WTC11 (cell line): Measurements from ENCODE around the gene CEACAM4.

ENCODE experiments used
- ATF1 ChIP-seq: sonication (generic); formaldehyde crosslinking; IDR thresholded peaks from 2 replicates; pipeline ENCODE4 v1.8.1; 2023; ENCODE audit warnings: mild to moderate bottlenecking, moderate library complexity, missing genetic modification reagents
- CBFB ChIP-seq: sonication (generic); formaldehyde crosslinking; IDR thresholded peaks from 2 replicates; pipeline ENCODE4 v1.8.1; 2022; ENCODE audit warnings: mild to moderate bottlenecking, low read depth, missing genetic modification reagents
- ELF4 ChIP-seq: sonication (generic); formaldehyde crosslinking; IDR thresholded peaks from 2 replicates; pipeline ENCODE4 v1.8.1; 2022; ENCODE audit warnings: low read depth, mild to moderate bottlenecking, moderate library complexity, missing genetic modification reagents
- FOXJ3 ChIP-seq: sonication (generic); formaldehyde crosslinking; IDR thresholded peaks from 2 replicates; pipeline ENCODE4 v1.9.0; 2021; ENCODE audit warnings: missing genetic modification reagents, mild to moderate bottlenecking, borderline replicate concordance
- NR3C1 ChIP-seq: sonication (generic); formaldehyde crosslinking; conservative IDR thresholded peaks from 2 replicates; pipeline ENCODE4 v1.8.1; 2023; ENCODE audit warnings: low read depth, mild to moderate bottlenecking, missing genetic modification reagents
- RELA ChIP-seq: sonication (generic); formaldehyde crosslinking; IDR thresholded peaks from 2 replicates; pipeline ENCODE4 v1.8.1; 2022; ENCODE audit warnings: missing genetic modification reagents, mild to moderate bottlenecking, borderline replicate concordance
- TCF7 ChIP-seq: sonication (generic); formaldehyde crosslinking; IDR thresholded peaks from 2 replicates; pipeline ENCODE4 v1.8.0; 2022; ENCODE audit warnings: mild to moderate bottlenecking, low read depth, missing genetic modification reagents, moderate library complexity
- TEAD4 ChIP-seq: sonication (generic); formaldehyde crosslinking; IDR thresholded peaks from 2 replicates; pipeline ENCODE4 v1.8.0; 2022; ENCODE audit warnings: mild to moderate bottlenecking, missing genetic modification reagents
- TP53 ChIP-seq: sonication (generic); formaldehyde crosslinking; IDR thresholded peaks from 2 replicates; pipeline ENCODE4 v1.8.1; 2023; ENCODE audit warnings: mild to moderate bottlenecking, missing genetic modification reagents
- TF ChIP-seq, protein P1 (sequence below): sonication (generic); formaldehyde crosslinking; IDR thresholded peaks from 2 replicates; pipeline ENCODE4 v1.8.0; 2023; ENCODE audit warnings: missing genetic modification reagents
- TF ChIP-seq, protein P2 (sequence below): fragments of 200-600 bp; IDR thresholded peaks from 2 replicates; pipeline ENCODE4 v1.8.0; 2022; ENCODE audit warnings: antibody characterized with exemption
- TF ChIP-seq, protein P3 (sequence below): sonication (generic); formaldehyde crosslinking; IDR thresholded peaks from 2 replicates; pipeline ENCODE4 v1.8.0; 2022; ENCODE audit warnings: mild to moderate bottlenecking, missing genetic modification reagents
- TF ChIP-seq, protein P4 (sequence below): sonication (generic); formaldehyde crosslinking; conservative IDR thresholded peaks from 2 replicates; pipeline ENCODE4 v1.8.1; 2022; ENCODE audit warnings: mild to moderate bottlenecking, missing genetic modification reagents
- TF ChIP-seq, protein P5 (sequence below): sonication (generic); formaldehyde crosslinking; IDR thresholded peaks from 2 replicates; pipeline ENCODE4 v1.8.1; 2023; ENCODE audit warnings: mild to moderate bottlenecking, missing genetic modification reagents

DNA sequence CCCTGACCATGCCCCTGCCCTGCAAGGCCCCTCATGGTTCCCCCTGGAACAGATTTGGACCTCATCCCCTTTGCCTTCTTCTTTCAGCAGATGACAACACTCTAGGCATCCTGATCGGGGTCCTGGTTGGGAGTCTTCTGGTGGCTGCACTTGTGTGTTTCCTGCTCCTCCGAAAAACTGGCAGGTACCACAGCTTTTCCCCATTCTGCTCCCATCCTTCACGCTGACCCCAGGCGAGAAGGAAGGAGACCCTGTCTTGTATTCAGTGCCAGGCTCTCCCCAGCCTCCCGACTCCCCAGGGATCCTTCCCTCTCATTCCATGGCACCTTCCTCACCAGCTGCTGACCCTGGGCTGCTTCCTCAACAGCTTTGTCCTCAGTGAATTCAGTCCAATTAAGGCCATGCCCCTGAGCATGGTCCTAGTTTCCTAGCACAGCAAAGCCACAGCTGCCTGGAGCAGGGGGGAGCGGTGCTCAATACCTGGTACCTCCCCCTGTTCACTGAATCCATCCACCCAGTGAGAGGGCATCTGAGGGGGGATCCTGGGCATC is 42.5 kb downstream of the CEACAM4 start:
- TF ChIP-seq TP53 (no peak), RELA (CRISPR knock-in tag) (no peak), TEAD4 (CRISPR knock-in tag) (no peak), CBFB (CRISPR knock-in tag) (no peak), ELF4 (CRISPR knock-in tag) (no peak), TCF7 (CRISPR knock-in tag) (no peak), FOXJ3 (CRISPR knock-in tag) (no peak), NR3C1 (CRISPR knock-in tag) (no peak), ATF1 (CRISPR knock-in tag) (no peak)
- TF ChIP-seq, protein P1, sequence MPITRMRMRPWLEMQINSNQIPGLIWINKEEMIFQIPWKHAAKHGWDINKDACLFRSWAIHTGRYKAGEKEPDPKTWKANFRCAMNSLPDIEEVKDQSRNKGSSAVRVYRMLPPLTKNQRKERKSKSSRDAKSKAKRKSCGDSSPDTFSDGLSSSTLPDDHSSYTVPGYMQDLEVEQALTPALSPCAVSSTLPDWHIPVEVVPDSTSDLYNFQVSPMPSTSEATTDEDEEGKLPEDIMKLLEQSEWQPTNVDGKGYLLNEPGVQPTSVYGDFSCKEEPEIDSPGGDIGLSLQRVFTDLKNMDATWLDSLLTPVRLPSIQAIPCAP (CRISPR knock-in tag), result no peak
- TF ChIP-seq, protein P2, sequence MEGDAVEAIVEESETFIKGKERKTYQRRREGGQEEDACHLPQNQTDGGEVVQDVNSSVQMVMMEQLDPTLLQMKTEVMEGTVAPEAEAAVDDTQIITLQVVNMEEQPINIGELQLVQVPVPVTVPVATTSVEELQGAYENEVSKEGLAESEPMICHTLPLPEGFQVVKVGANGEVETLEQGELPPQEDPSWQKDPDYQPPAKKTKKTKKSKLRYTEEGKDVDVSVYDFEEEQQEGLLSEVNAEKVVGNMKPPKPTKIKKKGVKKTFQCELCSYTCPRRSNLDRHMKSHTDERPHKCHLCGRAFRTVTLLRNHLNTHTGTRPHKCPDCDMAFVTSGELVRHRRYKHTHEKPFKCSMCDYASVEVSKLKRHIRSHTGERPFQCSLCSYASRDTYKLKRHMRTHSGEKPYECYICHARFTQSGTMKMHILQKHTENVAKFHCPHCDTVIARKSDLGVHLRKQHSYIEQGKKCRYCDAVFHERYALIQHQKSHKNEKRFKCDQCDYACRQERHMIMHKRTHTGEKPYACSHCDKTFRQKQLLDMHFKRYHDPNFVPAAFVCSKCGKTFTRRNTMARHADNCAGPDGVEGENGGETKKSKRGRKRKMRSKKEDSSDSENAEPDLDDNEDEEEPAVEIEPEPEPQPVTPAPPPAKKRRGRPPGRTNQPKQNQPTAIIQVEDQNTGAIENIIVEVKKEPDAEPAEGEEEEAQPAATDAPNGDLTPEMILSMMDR, result no peak
- TF ChIP-seq, protein P3, sequence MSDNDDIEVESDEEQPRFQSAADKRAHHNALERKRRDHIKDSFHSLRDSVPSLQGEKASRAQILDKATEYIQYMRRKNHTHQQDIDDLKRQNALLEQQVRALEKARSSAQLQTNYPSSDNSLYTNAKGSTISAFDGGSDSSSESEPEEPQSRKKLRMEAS (CRISPR knock-in tag), result no peak
- TF ChIP-seq, protein P4, sequence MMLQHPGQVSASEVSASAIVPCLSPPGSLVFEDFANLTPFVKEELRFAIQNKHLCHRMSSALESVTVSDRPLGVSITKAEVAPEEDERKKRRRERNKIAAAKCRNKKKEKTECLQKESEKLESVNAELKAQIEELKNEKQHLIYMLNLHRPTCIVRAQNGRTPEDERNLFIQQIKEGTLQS (CRISPR knock-in tag), result no peak
- TF ChIP-seq, protein P5, sequence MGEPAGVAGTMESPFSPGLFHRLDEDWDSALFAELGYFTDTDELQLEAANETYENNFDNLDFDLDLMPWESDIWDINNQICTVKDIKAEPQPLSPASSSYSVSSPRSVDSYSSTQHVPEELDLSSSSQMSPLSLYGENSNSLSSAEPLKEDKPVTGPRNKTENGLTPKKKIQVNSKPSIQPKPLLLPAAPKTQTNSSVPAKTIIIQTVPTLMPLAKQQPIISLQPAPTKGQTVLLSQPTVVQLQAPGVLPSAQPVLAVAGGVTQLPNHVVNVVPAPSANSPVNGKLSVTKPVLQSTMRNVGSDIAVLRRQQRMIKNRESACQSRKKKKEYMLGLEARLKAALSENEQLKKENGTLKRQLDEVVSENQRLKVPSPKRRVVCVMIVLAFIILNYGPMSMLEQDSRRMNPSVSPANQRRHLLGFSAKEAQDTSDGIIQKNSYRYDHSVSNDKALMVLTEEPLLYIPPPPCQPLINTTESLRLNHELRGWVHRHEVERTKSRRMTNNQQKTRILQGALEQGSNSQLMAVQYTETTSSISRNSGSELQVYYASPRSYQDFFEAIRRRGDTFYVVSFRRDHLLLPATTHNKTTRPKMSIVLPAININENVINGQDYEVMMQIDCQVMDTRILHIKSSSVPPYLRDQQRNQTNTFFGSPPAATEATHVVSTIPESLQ, result no peak
